Lung (tissue), 12 donors: ENCODE data around the gene NR3C1. TPM values are rescaled to one million over a fixed set of nuclear protein-coding genes. Genes with fewer than 3 reads are reported as not detected.

Experiments
- ATAC-seq: fragments of 200-7000 bp; cut with Tn5 transposase; one replicate; pipeline ENCODE4 v1.9.1; 2020; ENCODE audit warnings: moderate number of reproducible peaks; ENCODE audit not compliant: insufficient read depth, low FRiP score
- DNase-seq, 3 donors: peaks; one replicate each; pipeline ENCODE4 v3.0.0-alpha.2; 2013 to 2017
- H3K27ac ChIP-seq, 2 donors: one replicate each; pipeline ENCODE4 v1.5.1; 2013; ENCODE audit warnings: mild to moderate bottlenecking in 2 of 2, moderate library complexity in 2 of 2, control low read depth in 1 of 2, inconsistent platforms in 1 of 2, low read depth in 1 of 2, low read length in 1 of 2
- H3K27me3 ChIP-seq, 3 donors: one replicate each; pipeline ENCODE4 v1.5.1; 2013; ENCODE audit warnings: low read length in 2 of 3; ENCODE audit not compliant: control insufficient read depth in 3 of 3, insufficient read depth in 3 of 3
- H3K36me3 ChIP-seq, 4 donors: one replicate each; pipeline ENCODE4 v1.5.1; 2013; ENCODE audit warnings: low read length in 4 of 4, mild to moderate bottlenecking in 1 of 4, moderate library complexity in 1 of 4; ENCODE audit not compliant: control insufficient read depth in 4 of 4, insufficient read depth in 4 of 4
- H3K4me1 ChIP-seq, 5 donors: one replicate each; pipeline ENCODE4 v1.5.1; 2013; ENCODE audit warnings: low read length in 5 of 5, mild to moderate bottlenecking in 2 of 5, moderate library complexity in 1 of 5; ENCODE audit not compliant: control insufficient read depth in 5 of 5, insufficient read depth in 5 of 5
- H3K4me3 ChIP-seq: one replicate; pipeline ENCODE4 v1.5.1; 2013; ENCODE audit warnings: mild to moderate bottlenecking, control low read depth, moderate library complexity
- H3K9ac ChIP-seq, 2 donors: one replicate each; pipeline ENCODE4 v1.5.1; 2013; ENCODE audit warnings: low read length in 2 of 2, control low read depth in 1 of 2; ENCODE audit not compliant: insufficient read depth in 1 of 2
- H3K9me3 ChIP-seq, 4 donors: one replicate each; pipeline ENCODE4 v1.5.1; 2013; ENCODE audit warnings: low read length in 3 of 4, mild to moderate bottlenecking in 1 of 4, moderate library complexity in 1 of 4; ENCODE audit not compliant: control insufficient read depth in 4 of 4, insufficient read depth in 3 of 4
- CTCF ChIP-seq: IDR thresholded peaks from 2 replicates; pipeline ENCODE4 v1.5.1; 2012; ENCODE audit warnings: mild to moderate bottlenecking; ENCODE audit errors: control extremely low read depth, extremely low read depth
- WGBS, 2 donors: extraction: QIAGEN DNeasy Blood & Tissue Kit; methylation state at CpG; one replicate each; pipeline ENCODE4 v1.1.7; 2013; 5-methylcytosine and 5-hydroxymethylcytosine counted together
- polyA plus RNA-seq, 2 donors: library from polyadenylated mRNA; stranded (reverse); fragments of 200-250 nt; gene quantifications; one replicate each; pipeline ENCODE4 v1.2.1, GENCODE V29; 2013
- total RNA-seq, 2 donors: library from RNA; depleted of rRNA in 1 of 2; stranded (reverse); fragments of >200 nt in 1 of 2; gene quantifications; one replicate each; pipeline ENCODE4 v1.2.1, GENCODE V29; 2014 to 2021
- donor health status: control.
- donor health status: control.
- donor health status: Bipolar disorder and iron deficiency.
- donor health status: healthy.
- donor health status: DM: yes; HTN: yes; CAD: no.

The NR3C1 gene
- total and polyA plus RNA-seq, 4 donors: 21.6 to 103 (median 48.2) TPM

GRCh38 chr5:143290125-143290524 lies 113.4 kb downstream of the NR3C1 start:
- no peak overlapping the region for H3K4me3 ChIP-seq
- WGBS, 2 donors: 78 to 80% methylated on average over 2 of the region's 2 CpGs
- H3K9me3 ChIP-seq: no peaks in the 10 kb centered on the region

GRCh38 chr5:143284521-143284920 lies 119.0 kb downstream of the NR3C1 start:
- WGBS, 2 donors: 84 to 90% methylated on average over 3 of the region's 3 CpGs
- peaks cover 0 to 2% (median 0%) of the 10 kb centered on the region in 4 donors for H3K9me3 ChIP-seq
- H3K36me3 ChIP-seq: peaks cover 5 to 20% (median 15%) of the 10 kb centered on the region in 4 donors
- no peaks in the 10 kb centered on the region for H3K27me3 ChIP-seq
- ATAC-seq (no peak), DNase-seq (no peak)
- H3K4me1 ChIP-seq: peaks cover 0 to 5% (median 0%) of the 10 kb centered on the region in 5 donors
- no peak overlapping the region for H3K9ac ChIP-seq
- no peak for TF ChIP-seq CTCF
- no peak overlapping the region for H3K27ac ChIP-seq
- no peak overlapping the region for H3K4me3 ChIP-seq

More at GRCh38 chr5:143290125-143290524, 113.4 kb downstream of the NR3C1 start:
- ATAC-seq (no peak), DNase-seq (no peak)
- H3K36me3 ChIP-seq: peaks cover 0 to 20% (median 6%) of the 10 kb centered on the region in 4 donors
- no peaks in the 10 kb centered on the region for H3K4me1 ChIP-seq
- H3K9ac ChIP-seq: no peak overlapping the region
- no peak overlapping the region for H3K27ac ChIP-seq
- no peaks in the 10 kb centered on the region for H3K27me3 ChIP-seq
- TF ChIP-seq CTCF: no peak

- Histone ChIP-seq H3K9ac (no peak overlapping the region), H3K4me1 (peaks cover 0 to 6% (median 0%) of the 10 kb centered on the region in 5 donors), H3K36me3 (peaks cover 5 to 20% (median 15%) of the 10 kb centered on the region in 4 donors), H3K4me3 (no peak overlapping the region), H3K9me3 (peaks cover 0 to 2% (median 0%) of the 10 kb centered on the region in 4 donors), H3K27me3 (no peaks in the 10 kb centered on the region), H3K27ac (no peak overlapping the region)
- DNase-seq (no peak), ATAC-seq (no peak)
- WGBS, 2 donors: 98% methylated on average over 4 of the region's 4 CpGs
- TF ChIP-seq CTCF: no peak
Observed at GRCh38 chr5:143284002-143284401, 119.5 kb downstream of the NR3C1 start.

GRCh38 chr5:143281226-143281625 lies 122.3 kb downstream of the NR3C1 start:
- ATAC-seq: no peak
- no peak overlapping the region for H3K27ac ChIP-seq
- peaks cover 0 to 2% (median 0%) of the 10 kb centered on the region in 4 donors for H3K9me3 ChIP-seq
- peaks cover 5 to 20% (median 15%) of the 10 kb centered on the region in 4 donors for H3K36me3 ChIP-seq
- no peaks in the 10 kb centered on the region for H3K27me3 ChIP-seq
- H3K9ac ChIP-seq: no peak overlapping the region
- H3K4me1 ChIP-seq: peaks cover 0 to 6% (median 0%) of the 10 kb centered on the region in 5 donors
- no peak for TF ChIP-seq CTCF
- H3K4me3 ChIP-seq: no peak overlapping the region
- whole genome bisulfite sequencing, 2 donors: 50 to 75% methylated on average over 3 of the region's 3 CpGs
- no peak for DNase-seq
